GM12873 (cell line): Measurements from ENCODE around the gene BRSK1.

ENCODE experiments used
- CTCF ChIP-seq: IDR thresholded peaks from 2 replicates; pipeline ENCODE4 v1.5.1; 2012; ENCODE audit warnings: low read depth, mild to moderate bottlenecking, moderate library complexity, low read length, control low read depth; ENCODE audit not compliant: insufficient read depth; ENCODE audit errors: missing control alignments

Gene BRSK1

DNA sequence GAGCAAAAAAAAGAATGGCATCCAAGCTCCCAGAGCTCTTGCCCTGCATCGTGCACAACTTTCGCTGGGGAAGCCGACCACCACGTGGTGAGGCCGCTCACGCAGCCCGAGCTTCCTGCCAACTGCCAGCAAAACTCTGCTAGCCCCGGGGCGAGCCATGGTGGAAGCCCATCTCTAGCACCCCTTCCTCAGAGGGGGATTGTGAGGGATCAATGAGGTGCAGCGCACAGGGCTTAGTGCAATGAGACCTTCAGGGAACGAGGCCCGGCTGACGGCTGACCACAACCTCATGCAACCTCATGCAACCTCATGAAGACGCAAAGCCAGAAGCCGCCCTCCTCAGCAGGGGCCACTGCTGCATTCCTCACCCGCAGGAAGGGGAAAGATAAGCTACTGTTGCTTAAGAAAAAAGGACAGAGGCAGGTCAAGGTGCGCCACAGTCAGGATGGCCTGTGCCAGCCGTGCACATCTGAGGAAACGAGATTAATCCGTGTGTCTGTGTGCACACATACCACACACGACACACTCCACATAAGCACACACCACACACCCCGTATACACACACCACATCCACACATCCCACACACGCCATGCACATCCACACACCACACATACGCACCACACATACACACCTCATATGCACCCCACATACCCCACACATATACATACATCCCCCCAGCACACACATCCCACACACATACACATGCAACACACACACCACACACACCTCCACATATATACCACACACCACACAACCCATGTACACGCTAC lies 13.4 kb upstream of the BRSK1 start:
- TF ChIP-seq CTCF: no peak

DNA sequence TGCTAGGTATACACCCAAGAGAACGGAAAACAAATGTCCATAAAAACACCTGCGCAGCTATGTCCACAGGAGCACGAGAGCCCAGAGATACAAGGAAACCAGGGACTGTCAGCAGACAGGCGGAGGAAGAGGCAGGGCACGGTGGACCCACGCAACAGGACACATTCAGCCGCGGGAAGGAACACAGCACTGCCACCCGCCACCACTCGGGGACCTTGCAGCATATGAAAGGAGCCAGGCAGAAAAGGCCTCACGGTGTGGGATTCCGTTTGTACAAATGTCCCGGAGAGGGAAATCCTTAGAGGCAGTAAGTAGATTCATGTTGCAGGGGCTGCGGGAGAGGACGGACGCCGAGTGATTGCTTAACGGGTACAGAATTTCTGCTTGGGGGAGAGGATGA lies 11.7 kb upstream of the BRSK1 start:
- TF ChIP-seq CTCF: no peak

DNA sequence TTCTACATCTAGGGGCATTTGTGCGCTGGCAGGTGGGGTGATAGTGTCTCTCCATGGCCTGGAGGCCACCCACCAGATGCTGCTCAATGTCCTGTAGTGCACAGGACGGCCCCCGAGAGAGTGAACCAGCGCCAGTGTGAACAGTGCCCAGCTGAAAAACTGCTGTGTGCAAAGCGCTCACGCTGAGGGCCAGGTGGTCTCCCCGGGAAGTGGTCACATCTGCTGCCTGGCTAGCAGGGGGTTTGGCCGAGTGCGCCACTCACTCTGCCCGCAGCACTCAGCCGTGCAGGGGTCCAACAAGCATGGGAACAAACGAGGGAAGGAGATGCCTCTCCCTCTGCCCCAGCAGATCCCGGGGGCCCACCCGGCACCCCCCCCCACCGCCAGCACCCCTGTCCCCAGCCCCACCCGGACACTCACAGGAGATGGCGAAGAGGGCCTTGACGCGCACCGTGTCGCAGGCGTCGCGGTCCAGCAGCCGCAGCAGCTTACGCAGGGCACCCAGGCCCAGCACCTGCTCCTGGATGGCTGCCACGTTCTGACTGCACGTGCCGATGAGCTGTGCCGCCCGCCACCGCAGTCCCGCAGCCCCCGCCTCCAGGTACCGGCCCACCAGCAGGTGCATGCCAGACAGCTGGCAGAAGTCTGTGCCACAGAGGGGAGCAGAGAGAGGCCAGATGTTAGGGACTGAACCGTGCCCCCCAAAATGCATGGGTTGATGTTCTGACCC lies 9.7 kb upstream of the BRSK1 start:
- TF ChIP-seq CTCF: no peak

- no peak for TF ChIP-seq CTCF
Measured at GRCh38 chr19:55275851-55276719, 7.7 kb upstream of the BRSK1 start.

- TF ChIP-seq CTCF: no peak
Measured at GRCh38 chr19:55276720-55277430, 6.9 kb upstream of the BRSK1 start.

DNA sequence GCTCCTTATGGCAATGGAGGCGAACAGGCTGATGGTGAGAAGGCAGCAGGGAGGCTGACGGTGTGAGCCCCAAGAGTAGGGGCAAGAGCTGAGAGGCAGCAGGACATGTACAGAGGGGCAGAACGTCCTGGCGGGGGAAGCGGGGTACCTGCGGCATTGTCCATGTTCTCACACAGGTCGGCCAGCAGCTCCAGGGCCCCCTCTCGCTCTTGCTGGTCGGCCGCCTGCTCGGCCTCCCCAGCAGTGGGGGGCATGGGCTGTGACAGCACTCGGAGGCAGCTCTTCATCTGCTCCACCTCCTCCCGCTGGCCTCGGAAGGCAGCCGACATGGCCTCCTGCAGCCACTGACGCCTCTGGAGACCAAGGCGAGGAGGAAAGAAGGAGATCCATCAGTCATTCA lies 6.3 kb upstream of the BRSK1 start:
- no peak for TF ChIP-seq CTCF
